GM23338 (cell line): ENCODE measurements around the gene MAPK6. TPM values are rescaled to one million over a fixed set of nuclear protein-coding genes. Genes with fewer than 3 reads are reported as not detected.

ENCODE experiments used
- ATAC-seq: fragments of 200-7000 bp; cut with Tn5 transposase; 3 replicates; pipeline ENCODE4 v1.9.1; 2020
- DNase-seq: peaks from one replicate; pipeline ENCODE4 v3.0.0-alpha.2; 2015; ENCODE audit warnings: low spot score
- H2AFZ ChIP-seq: fragments of 200-600 bp; sonication (generic); 2 replicates; pipeline ENCODE4 v1.8.0; 2016; ENCODE audit warnings: antibody characterized with exemption, mild to moderate bottlenecking, moderate library complexity
- H3F3A ChIP-seq: fragments of 200-600 bp; sonication (generic); replicated peaks from 2 replicates; pipeline ENCODE4 v1.8.0; 2017; ENCODE audit warnings: antibody characterized with exemption, mixed run types, low read depth
- H3K27ac ChIP-seq: fragments of 200-600 bp; sonication (generic); 2 replicates; pipeline ENCODE4 v1.6.1; 2016; ENCODE audit warnings: low read depth
- H3K27me3 ChIP-seq: fragments of 200-600 bp; sonication (generic); 2 replicates; pipeline ENCODE4 v1.8.0; 2016; ENCODE audit warnings: mild to moderate bottlenecking, mixed run types, moderate library complexity; ENCODE audit not compliant: insufficient read depth
- H3K36me3 ChIP-seq: fragments of 200-600 bp; sonication (generic); 2 replicates; pipeline ENCODE4 v1.8.0; 2016; ENCODE audit warnings: mild to moderate bottlenecking; ENCODE audit not compliant: insufficient read depth
- H3K4me1 ChIP-seq: fragments of 200-600 bp; sonication (generic); 2 replicates; pipeline ENCODE4 v1.8.0; 2016; ENCODE audit warnings: mild to moderate bottlenecking, moderate library complexity; ENCODE audit not compliant: insufficient read depth
- H3K4me2 ChIP-seq: fragments of 200-600 bp; sonication (generic); 2 replicates; pipeline ENCODE4 v1.7.1; 2017; ENCODE audit warnings: mixed run types
- H3K4me3 ChIP-seq: fragments of 200-600 bp; sonication (generic); 2 replicates; pipeline ENCODE4 v1.6.1; 2016; ENCODE audit warnings: mixed run types
- H3K79me2 ChIP-seq: fragments of 200-600 bp; sonication (generic); replicated peaks from 2 replicates; pipeline ENCODE4 v1.8.0; 2017; ENCODE audit warnings: mild to moderate bottlenecking; ENCODE audit not compliant: insufficient read depth
- H3K9me2 ChIP-seq: fragments of 200-600 bp; sonication (generic); 2 replicates; pipeline ENCODE4 v1.8.0; 2017; ENCODE audit not compliant: insufficient read depth
- H4K20me1 ChIP-seq: fragments of 200-600 bp; sonication (generic); replicated peaks from 2 replicates; pipeline ENCODE4 v1.8.0; 2017; ENCODE audit warnings: mild to moderate bottlenecking; ENCODE audit not compliant: insufficient read depth
- H3K27ac Mint-ChIP-seq: 2 replicates; pipeline ENCODE4 v1.8.0; 2020; ENCODE audit warnings: inconsistent platforms, mild to moderate bottlenecking, moderate library complexity, mixed read lengths
- H3K27me3 Mint-ChIP-seq: 3 replicates; pipeline ENCODE4 v1.8.0; 2022; ENCODE audit warnings: low read depth, mild to moderate bottlenecking, moderate library complexity, mixed read lengths, inconsistent platforms; ENCODE audit not compliant: insufficient read depth, poor library complexity
- H3K36me3 Mint-ChIP-seq: 3 replicates; pipeline ENCODE4 v1.8.0; 2021; ENCODE audit warnings: low read depth, mild to moderate bottlenecking, inconsistent platforms, moderate library complexity, mixed read lengths
- H3K4me1 Mint-ChIP-seq: 3 replicates; pipeline ENCODE4 v1.8.0; 2020; ENCODE audit warnings: mild to moderate bottlenecking, inconsistent platforms, mixed read lengths
- H3K4me3 Mint-ChIP-seq: 3 replicates; pipeline ENCODE4 v1.8.0; 2021; ENCODE audit warnings: moderate library complexity, mild to moderate bottlenecking, inconsistent platforms, mixed read lengths
- H3K9me3 Mint-ChIP-seq: 3 replicates; pipeline ENCODE4 v1.8.0; 2020; ENCODE audit warnings: moderate library complexity, mild to moderate bottlenecking, inconsistent platforms, mixed read lengths
- CREB1 ChIP-seq: fragments of 250-450 bp; sonication (Bioruptor Pico); IDR thresholded peaks from 2 replicates; pipeline ENCODE4 v1.5.0; 2020; ENCODE audit warnings: low read depth, mild to moderate bottlenecking, moderate library complexity
- EZH2 ChIP-seq: fragments of 200-600 bp; sonication (generic); IDR thresholded peaks from one replicate; pipeline ENCODE4 v1.8.0; 2017; ENCODE audit warnings: antibody characterized with exemption, mild to moderate bottlenecking, low read depth; ENCODE audit not compliant: unreplicated experiment
- EZH2phosphoT487 ChIP-seq: fragments of 200-600 bp; sonication (generic); IDR thresholded peaks from one replicate; pipeline ENCODE4 v1.8.1; 2018; ENCODE audit warnings: antibody characterized with exemption; ENCODE audit not compliant: unreplicated experiment
- JUNB ChIP-seq: IDR thresholded peaks from one replicate; pipeline ENCODE4 v1.6.1; 2016; ENCODE audit warnings: antibody characterized with exemption; ENCODE audit not compliant: unreplicated experiment
- NANOG ChIP-seq: IDR thresholded peaks from 2 replicates; pipeline ENCODE4 v1.6.1; 2016; ENCODE audit warnings: antibody characterized with exemption, borderline replicate concordance
- STAT1 ChIP-seq: IDR thresholded peaks from one replicate; pipeline ENCODE4 v1.6.1; 2016; ENCODE audit warnings: antibody characterized with exemption; ENCODE audit not compliant: unreplicated experiment
- ZNF331 ChIP-seq: fragments of 250-450 bp; sonication (Bioruptor Pico); IDR thresholded peaks from 2 replicates; pipeline ENCODE4 v1.5.0; 2020; ENCODE audit warnings: low read depth, mild to moderate bottlenecking, moderate library complexity
- polyA plus RNA-seq: library from polyadenylated mRNA; unstranded; fragments of >200 nt; fragmentation: Nextera tagmentation; extraction: Ambion mirVana; gene quantifications from 2 replicates; pipeline ENCODE4 v1.2.1, GENCODE V29; 2016
- total RNA-seq: library from RNA; depleted of rRNA; stranded (reverse); fragments of >200 nt; shearing (Covaris generic); gene quantifications from 2 replicates; pipeline ENCODE4 v1.2.3, GENCODE V29; 2014
- TF ChIP-seq, protein P1 (sequence below): fragments of 250-450 bp; sonication (Bioruptor Pico); IDR thresholded peaks from 2 replicates; pipeline ENCODE4 v1.5.0; 2020; ENCODE audit warnings: mild to moderate bottlenecking, moderate library complexity
- TF ChIP-seq, protein P2 (sequence below): IDR thresholded peaks from one replicate; pipeline ENCODE4 v1.6.1; 2018; ENCODE audit warnings: antibody characterized with exemption; ENCODE audit not compliant: unreplicated experiment

Gene MAPK6
- total and polyA plus RNA-seq, 2 experiments from 2014 or later, result 40.9 to 92.3 TPM

DNA sequence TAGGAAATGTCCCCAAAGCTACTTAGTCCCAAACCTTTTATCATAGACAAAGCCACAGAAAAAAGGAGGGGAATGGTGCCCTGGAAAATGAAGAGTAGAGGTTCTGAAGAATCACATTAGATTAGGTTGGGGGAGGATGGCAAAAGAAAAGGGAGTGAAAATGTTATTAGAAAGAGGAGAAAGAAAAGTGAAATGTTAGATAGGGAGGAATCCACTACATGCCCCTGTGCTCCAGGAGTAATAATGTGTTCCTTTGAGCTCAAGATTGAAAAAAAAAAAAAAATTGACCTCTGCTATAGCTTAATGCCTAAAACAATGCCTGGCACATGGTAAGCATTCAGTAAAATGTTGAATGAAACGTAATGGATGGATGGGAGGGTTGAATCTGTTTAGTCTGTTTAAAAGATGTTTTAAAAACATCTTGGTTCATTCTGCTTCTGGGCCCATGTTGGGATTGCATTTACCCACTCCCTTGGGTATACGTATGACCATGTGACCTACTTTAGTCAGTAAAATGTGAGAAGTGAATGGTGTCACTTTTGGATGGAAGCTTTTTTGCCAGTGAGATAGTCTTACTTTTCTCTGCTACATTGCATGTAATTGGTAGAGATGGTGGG lies 19.0 kb downstream of the MAPK6 start:
- Histone ChIP-seq H3K27ac (peak overlapping the region; percentile 70; the same call in 1 of the 2 replicates), H3K27me3 (no peaks in the 10 kb centered on the region), H2AFZ (no peak overlapping the region), H3K4me2 (no peak overlapping the region), H3K4me3 (no peak overlapping the region), H4K20me1 (peaks cover 83% of the 10 kb centered on the region), H3F3A (no peaks in the 10 kb centered on the region), H3K4me1 (peaks cover 58% of the 10 kb centered on the region), H3K36me3 (no peaks in the 10 kb centered on the region), H3K79me2 (peaks cover 100% of the 10 kb centered on the region), H3K9me2 (no peaks in the 10 kb centered on the region)
- Mint-ChIP-seq H3K27me3 (no peaks in the 10 kb centered on the region), H3K36me3 (peaks cover 18% of the 10 kb centered on the region), H3K4me3 (no peak overlapping the region), H3K27ac (no peak overlapping the region), H3K4me1 (peaks cover 60% of the 10 kb centered on the region), H3K9me3 (no peaks in the 10 kb centered on the region; the same call in 1 of the 3 replicates)
- ATAC-seq, result no peak
- TF ChIP-seq NANOG, result no peak
- no peak for TF ChIP-seq STAT1
- no peak for TF ChIP-seq CREB1 (CRISPR knock-in tag)
- no peak for TF ChIP-seq JUNB
- no peak for DNase-seq

DNA sequence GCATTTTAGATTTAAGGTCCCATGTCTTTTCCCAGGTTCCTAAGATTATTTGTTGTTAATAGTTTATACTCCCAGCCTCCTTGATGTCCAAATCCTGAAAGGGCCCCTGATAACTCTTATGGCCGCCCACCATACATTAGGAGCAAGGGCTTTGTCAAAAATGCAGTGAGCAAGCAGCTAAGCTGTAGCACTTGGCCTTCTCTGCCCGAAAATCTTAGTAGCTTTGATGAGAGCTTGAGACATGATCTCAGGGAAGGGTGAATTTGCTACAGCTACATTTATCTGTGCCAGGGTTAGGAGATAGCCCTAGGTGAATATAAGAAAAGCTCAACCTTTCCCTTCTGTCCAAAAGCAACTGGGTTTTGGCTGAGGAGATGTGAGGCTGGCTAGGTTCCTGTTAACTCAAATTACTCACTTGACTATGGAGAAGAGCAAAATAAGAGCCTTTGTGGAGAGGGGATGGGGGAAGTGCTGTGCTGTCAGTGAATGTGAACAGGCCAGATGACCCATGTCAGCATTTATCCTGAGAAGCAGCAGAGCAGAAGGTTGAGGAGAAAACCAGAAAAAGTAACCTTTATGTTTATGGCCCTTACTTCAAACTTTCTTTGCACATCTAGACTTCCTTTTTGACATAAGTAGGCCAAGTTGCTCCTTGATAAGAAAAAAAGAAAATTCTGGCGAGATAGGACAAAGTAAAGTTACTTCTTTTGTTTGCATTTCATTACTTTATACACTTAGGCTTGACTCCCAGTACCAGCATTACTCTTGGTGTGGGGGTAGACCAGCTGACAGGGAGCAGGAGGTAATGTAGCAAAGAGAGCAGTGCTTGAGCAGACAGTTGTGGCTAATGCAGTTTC lies 21.1 kb downstream of the MAPK6 start:
- Histone ChIP-seq H3K27ac (peak overlapping the region; percentile 76), H3K27me3 (no peaks in the 10 kb centered on the region), H3F3A (no peaks in the 10 kb centered on the region), H4K20me1 (peaks cover 85% of the 10 kb centered on the region), H3K36me3 (no peaks in the 10 kb centered on the region), H3K4me2 (peak overlapping the region; percentile 21; the same call in 1 of the 2 replicates), H2AFZ (no peak overlapping the region), H3K4me1 (peaks cover 61% of the 10 kb centered on the region), H3K9me2 (no peaks in the 10 kb centered on the region), H3K79me2 (peaks cover 100% of the 10 kb centered on the region), H3K4me3 (no peak overlapping the region)
- no peak overlapping the region for H3K27ac Mint-ChIP-seq
- DNase-seq (no peak), ATAC-seq (peak; percentile 54)
- H3K36me3 Mint-ChIP-seq, result no peaks in the 10 kb centered on the region; the same call in 2 of the 3 replicates
- no peak overlapping the region for H3K4me3 Mint-ChIP-seq
- no peaks in the 10 kb centered on the region; the same call in 2 of the 3 replicates for H3K9me3 Mint-ChIP-seq
- no peaks in the 10 kb centered on the region for H3K27me3 Mint-ChIP-seq
- peaks cover 61% of the 10 kb centered on the region for H3K4me1 Mint-ChIP-seq
- TF ChIP-seq, protein P1, sequence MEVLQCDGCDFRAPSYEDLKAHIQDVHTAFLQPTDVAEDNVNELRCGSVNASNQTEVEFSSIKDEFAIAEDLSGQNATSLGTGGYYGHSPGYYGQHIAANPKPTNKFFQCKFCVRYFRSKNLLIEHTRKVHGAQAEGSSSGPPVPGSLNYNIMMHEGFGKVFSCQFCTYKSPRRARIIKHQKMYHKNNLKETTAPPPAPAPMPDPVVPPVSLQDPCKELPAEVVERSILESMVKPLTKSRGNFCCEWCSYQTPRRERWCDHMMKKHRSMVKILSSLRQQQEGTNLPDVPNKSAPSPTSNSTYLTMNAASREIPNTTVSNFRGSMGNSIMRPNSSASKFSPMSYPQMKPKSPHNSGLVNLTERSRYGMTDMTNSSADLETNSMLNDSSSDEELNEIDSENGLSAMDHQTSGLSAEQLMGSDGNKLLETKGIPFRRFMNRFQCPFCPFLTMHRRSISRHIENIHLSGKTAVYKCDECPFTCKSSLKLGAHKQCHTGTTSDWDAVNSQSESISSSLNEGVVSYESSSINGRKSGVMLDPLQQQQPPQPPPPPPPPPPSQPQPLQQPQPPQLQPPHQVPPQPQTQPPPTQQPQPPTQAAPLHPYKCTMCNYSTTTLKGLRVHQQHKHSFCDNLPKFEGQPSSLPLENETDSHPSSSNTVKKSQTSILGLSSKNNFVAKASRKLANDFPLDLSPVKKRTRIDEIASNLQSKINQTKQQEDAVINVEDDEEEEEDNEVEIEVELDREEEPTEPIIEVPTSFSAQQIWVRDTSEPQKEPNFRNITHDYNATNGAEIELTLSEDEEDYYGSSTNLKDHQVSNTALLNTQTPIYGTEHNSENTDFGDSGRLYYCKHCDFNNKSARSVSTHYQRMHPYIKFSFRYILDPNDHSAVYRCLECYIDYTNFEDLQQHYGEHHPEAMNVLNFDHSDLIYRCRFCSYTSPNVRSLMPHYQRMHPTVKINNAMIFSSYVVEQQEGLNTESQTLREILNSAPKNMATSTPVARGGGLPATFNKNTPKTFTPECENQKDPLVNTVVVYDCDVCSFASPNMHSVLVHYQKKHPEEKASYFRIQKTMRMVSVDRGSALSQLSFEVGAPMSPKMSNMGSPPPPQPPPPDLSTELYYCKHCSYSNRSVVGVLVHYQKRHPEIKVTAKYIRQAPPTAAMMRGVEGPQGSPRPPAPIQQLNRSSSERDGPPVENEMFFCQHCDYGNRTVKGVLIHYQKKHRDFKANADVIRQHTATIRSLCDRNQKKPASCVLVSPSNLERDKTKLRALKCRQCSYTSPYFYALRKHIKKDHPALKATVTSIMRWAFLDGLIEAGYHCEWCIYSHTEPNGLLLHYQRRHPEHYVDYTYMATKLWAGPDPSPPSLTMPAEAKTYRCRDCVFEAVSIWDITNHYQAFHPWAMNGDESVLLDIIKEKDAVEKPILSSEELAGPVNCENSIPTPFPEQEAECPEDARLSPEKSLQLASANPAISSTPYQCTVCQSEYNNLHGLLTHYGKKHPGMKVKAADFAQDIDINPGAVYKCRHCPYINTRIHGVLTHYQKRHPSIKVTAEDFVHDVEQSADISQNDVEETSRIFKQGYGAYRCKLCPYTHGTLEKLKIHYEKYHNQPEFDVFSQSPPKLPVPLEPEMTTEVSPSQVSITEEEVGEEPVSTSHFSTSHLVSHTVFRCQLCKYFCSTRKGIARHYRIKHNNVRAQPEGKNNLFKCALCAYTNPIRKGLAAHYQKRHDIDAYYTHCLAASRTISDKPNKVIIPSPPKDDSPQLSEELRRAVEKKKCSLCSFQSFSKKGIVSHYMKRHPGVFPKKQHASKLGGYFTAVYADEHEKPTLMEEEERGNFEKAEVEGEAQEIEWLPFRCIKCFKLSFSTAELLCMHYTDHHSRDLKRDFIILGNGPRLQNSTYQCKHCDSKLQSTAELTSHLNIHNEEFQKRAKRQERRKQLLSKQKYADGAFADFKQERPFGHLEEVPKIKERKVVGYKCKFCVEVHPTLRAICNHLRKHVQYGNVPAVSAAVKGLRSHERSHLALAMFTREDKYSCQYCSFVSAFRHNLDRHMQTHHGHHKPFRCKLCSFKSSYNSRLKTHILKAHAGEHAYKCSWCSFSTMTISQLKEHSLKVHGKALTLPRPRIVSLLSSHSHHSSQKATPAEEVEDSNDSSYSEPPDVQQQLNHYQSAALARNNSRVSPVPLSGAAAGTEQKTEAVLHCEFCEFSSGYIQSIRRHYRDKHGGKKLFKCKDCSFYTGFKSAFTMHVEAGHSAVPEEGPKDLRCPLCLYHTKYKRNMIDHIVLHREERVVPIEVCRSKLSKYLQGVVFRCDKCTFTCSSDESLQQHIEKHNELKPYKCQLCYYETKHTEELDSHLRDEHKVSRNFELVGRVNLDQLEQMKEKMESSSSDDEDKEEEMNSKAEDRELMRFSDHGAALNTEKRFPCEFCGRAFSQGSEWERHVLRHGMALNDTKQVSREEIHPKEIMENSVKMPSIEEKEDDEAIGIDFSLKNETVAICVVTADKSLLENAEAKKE, result no peak
- TF ChIP-seq, protein P2, sequence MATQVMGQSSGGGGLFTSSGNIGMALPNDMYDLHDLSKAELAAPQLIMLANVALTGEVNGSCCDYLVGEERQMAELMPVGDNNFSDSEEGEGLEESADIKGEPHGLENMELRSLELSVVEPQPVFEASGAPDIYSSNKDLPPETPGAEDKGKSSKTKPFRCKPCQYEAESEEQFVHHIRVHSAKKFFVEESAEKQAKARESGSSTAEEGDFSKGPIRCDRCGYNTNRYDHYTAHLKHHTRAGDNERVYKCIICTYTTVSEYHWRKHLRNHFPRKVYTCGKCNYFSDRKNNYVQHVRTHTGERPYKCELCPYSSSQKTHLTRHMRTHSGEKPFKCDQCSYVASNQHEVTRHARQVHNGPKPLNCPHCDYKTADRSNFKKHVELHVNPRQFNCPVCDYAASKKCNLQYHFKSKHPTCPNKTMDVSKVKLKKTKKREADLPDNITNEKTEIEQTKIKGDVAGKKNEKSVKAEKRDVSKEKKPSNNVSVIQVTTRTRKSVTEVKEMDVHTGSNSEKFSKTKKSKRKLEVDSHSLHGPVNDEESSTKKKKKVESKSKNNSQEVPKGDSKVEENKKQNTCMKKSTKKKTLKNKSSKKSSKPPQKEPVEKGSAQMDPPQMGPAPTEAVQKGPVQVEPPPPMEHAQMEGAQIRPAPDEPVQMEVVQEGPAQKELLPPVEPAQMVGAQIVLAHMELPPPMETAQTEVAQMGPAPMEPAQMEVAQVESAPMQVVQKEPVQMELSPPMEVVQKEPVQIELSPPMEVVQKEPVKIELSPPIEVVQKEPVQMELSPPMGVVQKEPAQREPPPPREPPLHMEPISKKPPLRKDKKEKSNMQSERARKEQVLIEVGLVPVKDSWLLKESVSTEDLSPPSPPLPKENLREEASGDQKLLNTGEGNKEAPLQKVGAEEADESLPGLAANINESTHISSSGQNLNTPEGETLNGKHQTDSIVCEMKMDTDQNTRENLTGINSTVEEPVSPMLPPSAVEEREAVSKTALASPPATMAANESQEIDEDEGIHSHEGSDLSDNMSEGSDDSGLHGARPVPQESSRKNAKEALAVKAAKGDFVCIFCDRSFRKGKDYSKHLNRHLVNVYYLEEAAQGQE, result no peak
- no peak for TF ChIP-seq EZH2
- no peak for TF ChIP-seq CREB1 (CRISPR knock-in tag)
- no peak for TF ChIP-seq STAT1
- TF ChIP-seq NANOG, result no peak
- no peak for TF ChIP-seq JUNB
- TF ChIP-seq EZH2phosphoT487, result no peak
- TF ChIP-seq ZNF331, result no peak
